Measurements from ENCODE around the gene HARBI1. TPM values are rescaled to one million over a fixed set of nuclear protein-coding genes. Genes with fewer than 3 reads are reported as not detected.

HARBI1 gene
- total RNA-seq, 4 donors from 2014 or later, result 1.4 to 4.0 (median 2.7) TPM

- DNase-seq (ENCODE audit: low spot score) (no peak), ATAC-seq (ENCODE audit: low FRiP score) (no peak)
- no peak for TF ChIP-seq CTCF (IDR thresholded peaks at IDR 0.05)
Measured at GRCh38 chr11:46625406-46625805, 8.4 kb upstream of the HARBI1 start.

GRCh38 chr11:46618837-46619236 lies 1.8 kb upstream of the HARBI1 start:
- ATAC-seq (ENCODE audit: low FRiP score) (no peak), DNase-seq (ENCODE audit: low spot score) (no peak)
- no peak for TF ChIP-seq CTCF (IDR thresholded peaks at IDR 0.05)

DNA sequence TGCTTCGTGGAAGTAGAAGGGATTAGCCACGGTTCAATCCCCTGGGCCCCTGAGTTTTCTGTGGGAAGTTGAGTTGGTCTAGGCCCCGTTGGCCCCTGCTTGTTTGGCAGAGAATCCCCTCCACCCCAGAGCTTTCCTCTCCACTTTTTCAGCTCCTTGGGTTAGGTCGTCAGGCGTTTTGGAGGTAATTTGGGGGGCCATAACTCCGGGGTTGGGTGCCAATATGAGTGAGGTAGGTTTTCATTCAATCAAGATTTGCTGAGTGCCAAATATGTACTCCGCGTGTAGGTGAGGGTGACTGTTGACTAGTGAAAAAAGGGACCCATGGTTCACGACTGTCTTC lies 916 bp upstream of the HARBI1 start:
- DNase-seq (ENCODE audit: low spot score) (no peak), ATAC-seq (ENCODE audit: low FRiP score) (no peak)
- no peak for TF ChIP-seq CTCF (IDR thresholded peaks at IDR 0.05)

DNA sequence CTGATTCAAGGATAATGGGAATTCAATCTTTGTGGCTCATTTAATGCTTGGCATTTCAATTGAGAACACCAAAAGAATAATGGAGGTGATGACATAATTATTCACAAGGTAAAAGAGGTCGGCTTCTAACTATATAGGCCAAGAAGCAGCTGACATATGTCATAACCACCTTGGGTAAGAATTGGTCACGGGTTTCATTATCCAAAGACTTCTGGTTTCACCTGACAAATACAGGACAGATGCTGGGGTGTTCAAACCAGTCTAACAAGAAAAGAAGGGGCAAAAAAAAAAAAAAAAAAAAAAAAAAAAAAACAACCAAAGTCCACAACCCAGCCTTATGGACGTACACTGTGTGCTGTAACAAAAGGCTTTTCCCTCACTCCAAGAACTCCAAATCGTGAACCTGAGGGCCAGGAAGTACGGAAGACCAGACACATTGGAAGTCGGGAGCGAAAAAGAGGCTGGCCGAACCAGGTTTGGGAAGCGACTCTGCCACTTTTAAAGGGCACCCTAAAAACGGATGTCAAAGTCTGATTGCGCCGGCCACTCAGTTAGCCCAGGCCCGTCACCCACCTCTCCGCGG lies 385 bp downstream of the HARBI1 start:
- ATAC-seq (ENCODE audit: low FRiP score), result peak; percentile 4
- no peak for DNase-seq (ENCODE audit: low spot score)
- no peak for TF ChIP-seq CTCF (IDR thresholded peaks at IDR 0.05)

DNA sequence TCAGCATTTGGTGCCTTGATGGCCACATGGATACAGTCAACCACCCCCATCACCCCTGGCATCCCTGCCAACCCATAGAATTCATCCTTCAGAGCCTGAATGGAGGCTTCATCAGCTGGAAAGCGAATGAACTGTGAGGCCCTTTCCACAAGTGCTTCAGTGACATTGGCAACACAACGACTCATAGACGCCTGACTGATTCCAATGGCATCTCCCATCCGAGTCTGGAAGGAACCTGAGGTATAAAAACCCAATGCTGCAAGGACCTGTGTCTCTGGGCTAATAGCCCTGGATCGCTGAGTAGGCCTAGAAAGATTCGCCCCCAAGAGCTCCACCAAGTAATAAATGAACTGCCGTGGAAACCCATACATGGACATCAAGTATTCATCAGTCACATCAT lies 1.3 kb downstream of the HARBI1 start:
- TF ChIP-seq CTCF (IDR thresholded peaks at IDR 0.05), result no peak
- ATAC-seq (ENCODE audit: low FRiP score), result no peak
- DNase-seq (ENCODE audit: low spot score), result no peak

DNA sequence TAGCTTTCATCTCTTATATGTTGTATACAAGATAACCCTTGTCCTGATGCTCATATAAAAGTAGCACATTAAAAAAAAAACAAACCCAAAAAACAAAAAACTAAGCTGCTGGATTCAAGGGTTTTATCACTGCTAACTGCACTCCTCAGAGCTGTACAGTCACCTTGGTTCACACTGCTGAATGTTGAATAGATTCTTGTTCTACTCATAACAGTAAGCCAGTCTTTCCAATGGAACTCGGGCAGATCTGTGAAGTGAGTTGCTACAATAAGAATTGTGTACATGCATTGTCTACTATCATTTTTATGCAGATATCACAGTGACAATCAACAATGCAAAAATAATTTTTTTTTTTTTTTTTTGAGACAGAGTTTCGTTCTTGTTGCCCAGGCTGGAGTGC lies 4.7 kb downstream of the HARBI1 start:
- ATAC-seq (ENCODE audit: low FRiP score) (no peak), DNase-seq (ENCODE audit: low spot score) (no peak)
- no peak for TF ChIP-seq CTCF (IDR thresholded peaks at IDR 0.05)

GRCh38 chr11:46611526-46612304 lies 5.3 kb downstream of the HARBI1 start:
- no peak for ATAC-seq (ENCODE audit: low FRiP score)
- no peak for DNase-seq (ENCODE audit: low spot score)
- TF ChIP-seq CTCF (IDR thresholded peaks at IDR 0.05), result no peak
